DLD1 (cell line): ENCODE measurements around the gene GPC3.
"Not testable (repeated sequence)": the region's sequence is repeated elsewhere in the genome, so short reads cannot be mapped to it uniquely, and the experiment has no call there.

Experiments
- in situ Hi-C: cut with HindIII; loops from 2 replicates; pipeline ENCODE4 v1.10.0; 2017; ENCODE audit warnings: low sequenced_read_pairs

The GPC3 gene

DNA sequence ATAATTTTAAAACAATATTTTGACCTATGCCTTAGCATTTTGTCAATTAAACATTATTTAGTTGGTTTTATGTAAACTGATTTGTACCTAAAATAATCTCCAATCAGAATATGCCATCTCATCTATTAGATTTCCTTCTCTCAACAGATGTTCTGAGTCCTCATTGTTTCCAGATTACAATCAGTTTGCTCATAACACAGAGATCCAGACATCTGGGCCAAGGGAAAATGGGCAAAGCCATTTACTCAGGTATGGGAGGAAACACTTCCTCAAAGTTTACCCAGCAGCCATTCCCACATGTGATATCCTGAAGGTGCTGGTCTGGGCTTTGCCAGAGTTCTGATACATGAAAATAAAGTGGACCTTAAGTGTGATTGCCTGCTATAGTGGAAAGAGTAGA lies 352.2 kb downstream of the GPC3 start:
- in situ Hi-C loops: no loop called here

GRCh38 chrX:133630362-133630761 lies 355.0 kb downstream of the GPC3 start:
- in situ Hi-C loops: no loop called here

- in situ Hi-C loops: no loop called here
These were observed 357.7 kb downstream of the GPC3 start for GRCh38 chrX:133627673-133628072.

DNA sequence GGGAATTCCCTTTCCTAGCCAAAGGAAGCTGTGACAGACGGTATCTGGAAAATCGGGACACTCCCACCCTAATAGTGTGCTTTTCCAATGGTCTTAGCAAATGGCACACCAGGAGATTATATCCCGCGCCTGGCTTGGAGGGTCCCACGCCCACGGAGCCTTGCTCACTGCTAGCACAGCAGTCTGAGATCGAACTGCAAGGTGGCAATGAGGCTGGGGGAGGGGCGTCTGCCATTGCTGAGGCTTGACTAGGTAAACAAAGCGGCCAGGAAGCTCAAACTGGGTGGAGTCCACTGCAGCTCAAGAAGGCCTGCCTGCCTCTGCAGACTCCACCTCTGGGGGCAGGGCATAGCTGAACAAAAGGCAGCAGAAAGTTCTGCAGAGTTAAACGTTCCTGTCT lies 364.0 kb downstream of the GPC3 start:
- in situ Hi-C loops: not testable (repeated sequence)

DNA sequence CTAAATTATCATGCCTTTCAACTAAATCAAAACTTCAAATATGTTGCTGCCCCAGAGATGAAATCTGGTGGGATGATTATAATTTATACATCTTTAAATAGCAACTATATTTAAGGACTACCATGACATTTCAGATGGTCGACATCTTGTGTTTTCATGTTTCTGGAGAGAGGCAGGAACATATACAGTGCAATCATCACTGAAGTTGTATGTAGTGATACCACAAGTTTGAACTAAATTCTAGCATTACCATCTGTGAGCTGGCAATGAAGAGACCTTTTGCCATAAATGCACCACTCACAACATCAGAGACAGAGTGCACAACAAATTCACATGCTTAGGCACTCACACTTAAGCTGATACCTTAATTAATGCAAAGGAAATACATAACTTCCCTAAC lies 373.7 kb downstream of the GPC3 start:
- in situ Hi-C loops: no loop called here

DNA sequence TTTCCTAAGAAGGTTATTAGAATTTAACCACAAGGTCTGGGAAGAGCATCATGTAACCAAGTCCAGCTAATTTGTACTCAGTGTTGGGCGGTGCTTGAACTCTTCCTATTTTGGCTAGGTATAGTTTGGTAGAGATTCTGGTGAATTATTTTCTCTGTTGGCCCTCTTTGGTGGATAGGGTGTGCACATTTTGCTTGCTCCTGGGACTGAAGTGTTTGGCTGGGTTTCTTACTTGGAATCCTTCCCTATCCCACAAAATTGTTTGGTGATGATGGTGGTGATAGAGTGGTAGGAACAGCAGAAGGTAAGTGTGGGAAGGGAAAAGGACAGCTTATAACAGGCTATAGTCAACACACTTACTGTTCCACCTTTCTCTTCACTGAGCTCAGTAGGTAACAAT lies 375.3 kb downstream of the GPC3 start:
- in situ Hi-C loops: no loop called here

GRCh38 chrX:133609166-133609565 lies 376.2 kb downstream of the GPC3 start:
- in situ Hi-C loops: no loop called here

DNA sequence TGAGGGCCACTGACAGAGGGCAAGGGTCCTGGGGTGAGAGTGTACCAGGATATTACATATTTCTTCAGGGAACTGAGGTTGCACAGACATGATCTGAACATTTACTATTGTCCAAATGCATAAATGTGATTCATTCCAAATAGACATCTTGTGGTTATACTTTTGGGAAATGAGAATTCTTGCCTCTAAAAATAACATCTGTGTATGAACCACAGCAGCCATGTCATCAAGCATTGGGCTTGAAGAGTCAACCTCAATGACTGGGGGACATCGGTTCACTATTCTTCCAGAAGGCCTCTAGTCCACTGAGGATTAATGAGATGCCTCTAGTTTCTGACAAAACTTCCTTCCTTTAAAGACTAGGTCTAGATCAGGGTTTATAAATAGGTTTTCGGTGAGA lies 377.0 kb downstream of the GPC3 start:
- in situ Hi-C loops: no loop called here

DNA sequence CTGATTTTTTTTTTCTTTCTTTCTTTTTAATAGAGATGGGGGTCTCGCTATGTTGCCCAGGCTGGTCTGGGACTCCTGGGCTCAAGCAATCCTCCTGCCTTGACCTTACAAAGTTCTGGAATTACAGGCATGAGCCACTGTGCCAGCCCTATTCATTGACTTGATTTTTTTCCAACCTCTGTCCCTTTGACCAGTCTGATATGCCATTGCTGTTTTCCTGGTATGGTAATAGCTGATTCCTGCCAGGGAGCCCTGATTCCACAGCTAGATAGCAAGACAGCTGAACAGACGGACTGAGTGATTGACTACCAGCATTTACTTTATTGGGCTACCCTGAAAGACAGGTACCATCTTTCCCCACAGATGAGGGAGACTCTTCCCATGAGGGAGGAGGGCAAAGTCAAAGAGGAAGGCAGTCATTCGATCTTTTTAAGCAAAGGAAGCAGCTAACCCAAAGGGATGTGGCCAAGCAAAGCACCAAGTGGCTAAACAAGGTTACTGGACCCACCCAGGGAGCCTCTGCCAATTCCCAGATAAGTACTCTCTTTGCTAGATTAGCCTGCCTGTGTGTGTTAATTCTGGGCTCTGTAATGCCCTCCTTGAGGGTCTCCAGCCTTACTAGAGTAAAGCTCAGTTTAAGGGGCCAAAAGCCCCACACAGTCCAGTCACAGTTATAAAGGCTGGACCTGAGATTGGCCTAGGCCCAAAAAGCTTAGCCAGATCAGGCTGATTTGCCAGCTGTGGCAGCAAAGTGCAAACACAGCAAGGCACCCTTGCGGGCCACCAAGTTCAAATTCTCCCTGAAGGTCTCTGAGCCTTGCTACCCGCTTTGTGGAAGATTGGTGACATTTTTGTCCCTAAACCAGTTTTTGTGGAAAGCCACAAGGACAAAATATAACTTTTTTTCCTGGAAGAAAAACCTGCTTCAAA lies 377.7 kb downstream of the GPC3 start:
- in situ Hi-C loops: no loop called here

- in situ Hi-C loops: no loop called here
These were observed 378.4 kb downstream of the GPC3 start for GRCh38 chrX:133606990-133607389.

GRCh38 chrX:133604801-133605200 lies 380.6 kb downstream of the GPC3 start:
- in situ Hi-C loops: no loop called here

GRCh38 chrX:133602881-133603280 lies 382.5 kb downstream of the GPC3 start:
- in situ Hi-C loops: no loop called here

GRCh38 chrX:133601116-133601515 lies 384.3 kb downstream of the GPC3 start:
- in situ Hi-C loops: no loop called here

DNA sequence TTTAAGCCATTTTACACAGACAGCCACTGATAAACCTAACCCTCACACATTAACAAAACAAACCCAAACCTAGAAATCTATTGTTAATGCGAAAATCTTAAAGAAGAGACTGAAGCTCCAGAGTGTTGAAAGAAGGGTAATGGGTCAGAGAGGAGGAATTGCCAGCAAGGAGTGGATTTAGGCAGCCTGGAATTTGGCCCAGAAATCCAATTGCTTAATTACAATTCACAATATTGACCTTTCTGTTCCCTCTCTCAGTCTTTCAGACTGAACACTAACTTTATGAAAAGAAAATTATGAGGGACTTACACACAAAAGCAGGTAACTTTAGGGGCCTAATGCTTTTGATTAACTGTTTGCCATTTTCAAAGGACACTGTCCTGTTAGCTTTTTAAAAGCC lies 384.9 kb downstream of the GPC3 start:
- in situ Hi-C loops: no loop called here

DNA sequence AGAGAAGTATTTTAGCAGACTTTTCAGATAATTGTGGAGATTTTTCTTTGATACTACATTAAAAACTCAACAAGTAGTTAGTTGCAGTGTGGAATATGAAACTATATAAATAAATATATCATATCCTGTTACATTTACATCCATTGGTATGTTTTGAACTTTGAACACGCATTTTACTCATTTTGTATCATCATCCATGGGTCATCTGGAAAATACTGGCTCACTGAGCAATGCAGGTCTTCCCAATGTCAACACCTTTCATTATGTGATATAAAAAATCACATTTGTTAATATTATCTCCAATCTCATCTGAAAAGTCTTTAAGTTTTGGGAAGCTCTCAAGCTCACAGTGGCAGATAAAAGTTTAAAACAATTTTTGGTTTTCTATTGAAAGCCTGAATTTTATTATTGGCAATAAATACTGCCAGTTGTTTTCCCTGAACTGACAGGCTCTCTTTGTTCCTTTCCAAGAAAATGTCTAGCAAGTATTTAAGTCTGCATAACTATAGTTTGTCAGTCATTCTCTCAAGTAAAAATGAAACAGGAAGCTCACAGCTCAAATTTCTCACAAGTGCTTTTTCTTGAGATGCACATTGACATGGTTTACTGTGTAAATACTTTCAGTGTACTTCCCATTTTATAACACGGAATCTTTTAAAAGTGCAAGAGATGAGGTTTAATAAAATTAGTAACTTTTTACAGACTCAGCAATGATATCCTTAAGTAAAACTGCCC lies 386.6 kb downstream of the GPC3 start:
- in situ Hi-C loops: no loop called here

- in situ Hi-C loops: no loop called here
These were observed 391.2 kb downstream of the GPC3 start for GRCh38 chrX:133594156-133594555.

- in situ Hi-C loops: no loop called here
These were observed 391.9 kb downstream of the GPC3 start for GRCh38 chrX:133593531-133593930.

GRCh38 chrX:133590703-133591505 lies 394.5 kb downstream of the GPC3 start:
- in situ Hi-C loops: no loop called here

DNA sequence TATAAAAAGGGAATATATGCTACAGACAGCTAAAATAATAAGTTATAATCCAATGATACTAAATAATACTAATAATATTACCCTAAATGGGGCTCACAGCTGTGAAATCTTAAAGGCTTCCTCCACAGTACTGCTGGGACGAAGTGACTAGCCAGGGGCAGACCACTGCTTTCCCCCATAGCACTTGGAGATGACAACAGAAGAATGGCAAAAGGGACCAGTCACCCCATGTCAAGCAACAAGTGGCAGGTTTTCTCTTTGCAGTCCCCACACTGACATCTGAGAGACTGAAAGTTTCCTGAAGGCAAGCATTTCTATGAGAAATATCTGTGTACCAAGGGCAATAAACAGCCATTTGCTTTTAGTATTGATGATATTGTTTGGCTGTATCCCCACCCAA lies 396.6 kb downstream of the GPC3 start:
- in situ Hi-C loops: no loop called here

- in situ Hi-C loops: no loop called here
These were observed 397.6 kb downstream of the GPC3 start for GRCh38 chrX:133587818-133588217.

GRCh38 chrX:133587071-133587470 lies 398.3 kb downstream of the GPC3 start:
- in situ Hi-C loops: no loop called here
